K562 (cell line): ENCODE data around the gene IGF1R. TPM values are rescaled to one million over a fixed set of nuclear protein-coding genes. Genes with fewer than 3 reads are reported as not detected.

Experiments
- ELK3 ChIP-seq: fragments of 450-650 bp; formaldehyde crosslinking; IDR thresholded peaks from 2 replicates; pipeline ENCODE4 v1.4.0; 2020; ENCODE audit warnings: mild to moderate bottlenecking
- NR0B1 ChIP-seq: fragments of 450-650 bp; IDR thresholded peaks from one replicate; pipeline ENCODE4 v1.6.1; 2018; ENCODE audit warnings: mild to moderate bottlenecking, moderate library complexity; ENCODE audit not compliant: partially characterized antibody
- REST ChIP-seq, 2 experiments: fragments of 450-650 bp; formaldehyde crosslinking in 1 of 2; IDR thresholded peaks; 2 replicates each; pipeline versions ENCODE4 v1.4.0 to v1.6.1; 2014 to 2020; ENCODE audit warnings: mild to moderate bottlenecking in 2 of 2, borderline replicate concordance in 1 of 2, low read depth in 1 of 2
- SREBF1 ChIP-seq: fragments of 150-350 bp; IDR thresholded peaks from 2 replicates; pipeline ENCODE4 v1.6.1; 2014; ENCODE audit warnings: antibody characterized with exemption, low read depth, low read length, borderline replicate concordance
- TSC22D4 ChIP-seq: fragments of 450-650 bp; IDR thresholded peaks from 2 replicates; pipeline ENCODE4 v1.6.1; 2016; ENCODE audit warnings: missing genetic modification characterization, missing biosample characterization, control low read depth
- polyA plus RNA-seq, 8 experiments: library from polyadenylated mRNA; depleted of rRNA in 4 of 8; stranded (reverse) in 5 of 8; unstranded in 3 of 8; fragments of >200 nt; fragmentation: Nextera tagmentation in 2 of 8; fragmentation: Illumina TruSeq in 1 of 8; extraction: Ambion mirVana in 2 of 8; extraction: Trizol in 1 of 8; gene quantifications; 2 replicates each; pipeline versions ENCODE4 v1.2.1 to v1.2.3, GENCODE V29; 2011 to 2014; ENCODE audit warnings: inconsistent platforms in 1 of 8, missing spikeins in 1 of 8
- total RNA-seq, 7 experiments: library from RNA; depleted of rRNA in 6 of 7; stranded (reverse); fragments of >200 nt in 6 of 7; fragmentation: Illumina TruSeq in 2 of 7; extraction: Trizol in 2 of 7; gene quantifications; 2 replicates each; pipeline versions ENCODE4 v1.2.1 to v1.2.3, GENCODE V29; 2011 to 2021; ENCODE audit warnings: low replicate concordance in 1 of 7

IGF1R gene
- total and polyA plus RNA-seq, 9 of the 15 experiments (the other 6 are each of a cell fraction or from before 2014, with no cell fraction given) = 0.35 to 8.0 (median 1.6) TPM

- TF ChIP-seq REST (IDR thresholded peaks at IDR 0.05; ENCODE audit: borderline replicate concordance) = no peak
- TF ChIP-seq REST (CRISPR knock-in tag; IDR thresholded peaks at IDR 0.05; ENCODE audit: low read depth) = no peak
- TF ChIP-seq ELK3 (CRISPR knock-in tag) = no peak
- no peak for TF ChIP-seq SREBF1
- no peak for TF ChIP-seq TSC22D4 (tag)
- TF ChIP-seq NR0B1 = no peak
Measured at GRCh38 chr15:98998279-98998678, 349.9 kb downstream of the IGF1R start (continued).
